DOHH2 (cell line): ENCODE measurements around the gene STEAP3.

Experiments used
- EZH2phosphoT487 ChIP-seq: fragments of 200-600 bp; sonication (generic); IDR thresholded peaks from 2 replicates; pipeline ENCODE4 v1.6.1; 2017; ENCODE audit warnings: borderline replicate concordance, mild to moderate bottlenecking, antibody characterized with exemption, low read length, moderate library complexity, mixed read lengths
- TF ChIP-seq, protein P1 (sequence below): fragments of 200-600 bp; sonication (generic); IDR thresholded peaks from one replicate; pipeline ENCODE4 v1.5.1; 2014; ENCODE audit warnings: antibody characterized with exemption, mild to moderate bottlenecking, low read depth, low read length; ENCODE audit not compliant: poor library complexity, severe bottlenecking

DNA sequence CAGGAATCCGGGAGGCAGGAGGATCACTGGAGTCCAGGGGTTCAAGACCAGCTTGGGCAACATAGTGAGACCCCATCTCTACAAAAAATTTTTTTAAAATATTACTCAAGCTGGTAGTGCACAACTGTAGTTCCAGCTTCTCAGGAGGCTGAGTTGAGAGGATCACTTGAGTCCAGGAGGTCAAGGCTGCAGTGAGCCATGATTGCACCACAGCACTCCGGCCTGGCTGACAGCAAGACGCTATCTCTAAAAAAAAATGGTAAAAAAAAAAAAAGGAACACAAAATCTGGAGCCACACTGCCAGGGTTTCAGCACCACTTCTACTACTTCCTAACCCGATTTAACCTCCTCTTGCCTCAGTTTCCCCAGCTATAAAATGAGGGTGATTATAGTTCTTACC lies 57.0 kb downstream of the STEAP3 start:
- TF ChIP-seq, protein P1, sequence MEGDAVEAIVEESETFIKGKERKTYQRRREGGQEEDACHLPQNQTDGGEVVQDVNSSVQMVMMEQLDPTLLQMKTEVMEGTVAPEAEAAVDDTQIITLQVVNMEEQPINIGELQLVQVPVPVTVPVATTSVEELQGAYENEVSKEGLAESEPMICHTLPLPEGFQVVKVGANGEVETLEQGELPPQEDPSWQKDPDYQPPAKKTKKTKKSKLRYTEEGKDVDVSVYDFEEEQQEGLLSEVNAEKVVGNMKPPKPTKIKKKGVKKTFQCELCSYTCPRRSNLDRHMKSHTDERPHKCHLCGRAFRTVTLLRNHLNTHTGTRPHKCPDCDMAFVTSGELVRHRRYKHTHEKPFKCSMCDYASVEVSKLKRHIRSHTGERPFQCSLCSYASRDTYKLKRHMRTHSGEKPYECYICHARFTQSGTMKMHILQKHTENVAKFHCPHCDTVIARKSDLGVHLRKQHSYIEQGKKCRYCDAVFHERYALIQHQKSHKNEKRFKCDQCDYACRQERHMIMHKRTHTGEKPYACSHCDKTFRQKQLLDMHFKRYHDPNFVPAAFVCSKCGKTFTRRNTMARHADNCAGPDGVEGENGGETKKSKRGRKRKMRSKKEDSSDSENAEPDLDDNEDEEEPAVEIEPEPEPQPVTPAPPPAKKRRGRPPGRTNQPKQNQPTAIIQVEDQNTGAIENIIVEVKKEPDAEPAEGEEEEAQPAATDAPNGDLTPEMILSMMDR = no peak
- TF ChIP-seq EZH2phosphoT487 = no peak
